GM19455 (cell line): ENCODE measurements around the gene AMBN.

Source experiments
- ATAC-seq: cut with Tn5 transposase; IDR thresholded peaks from one replicate; pipeline ENCODE4 v1.9.1; 2021; ENCODE audit not compliant: unreplicated experiment

The AMBN gene, protein sequence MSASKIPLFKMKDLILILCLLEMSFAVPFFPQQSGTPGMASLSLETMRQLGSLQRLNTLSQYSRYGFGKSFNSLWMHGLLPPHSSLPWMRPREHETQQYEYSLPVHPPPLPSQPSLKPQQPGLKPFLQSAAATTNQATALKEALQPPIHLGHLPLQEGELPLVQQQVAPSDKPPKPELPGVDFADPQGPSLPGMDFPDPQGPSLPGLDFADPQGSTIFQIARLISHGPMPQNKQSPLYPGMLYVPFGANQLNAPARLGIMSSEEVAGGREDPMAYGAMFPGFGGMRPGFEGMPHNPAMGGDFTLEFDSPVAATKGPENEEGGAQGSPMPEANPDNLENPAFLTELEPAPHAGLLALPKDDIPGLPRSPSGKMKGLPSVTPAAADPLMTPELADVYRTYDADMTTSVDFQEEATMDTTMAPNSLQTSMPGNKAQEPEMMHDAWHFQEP

DNA sequence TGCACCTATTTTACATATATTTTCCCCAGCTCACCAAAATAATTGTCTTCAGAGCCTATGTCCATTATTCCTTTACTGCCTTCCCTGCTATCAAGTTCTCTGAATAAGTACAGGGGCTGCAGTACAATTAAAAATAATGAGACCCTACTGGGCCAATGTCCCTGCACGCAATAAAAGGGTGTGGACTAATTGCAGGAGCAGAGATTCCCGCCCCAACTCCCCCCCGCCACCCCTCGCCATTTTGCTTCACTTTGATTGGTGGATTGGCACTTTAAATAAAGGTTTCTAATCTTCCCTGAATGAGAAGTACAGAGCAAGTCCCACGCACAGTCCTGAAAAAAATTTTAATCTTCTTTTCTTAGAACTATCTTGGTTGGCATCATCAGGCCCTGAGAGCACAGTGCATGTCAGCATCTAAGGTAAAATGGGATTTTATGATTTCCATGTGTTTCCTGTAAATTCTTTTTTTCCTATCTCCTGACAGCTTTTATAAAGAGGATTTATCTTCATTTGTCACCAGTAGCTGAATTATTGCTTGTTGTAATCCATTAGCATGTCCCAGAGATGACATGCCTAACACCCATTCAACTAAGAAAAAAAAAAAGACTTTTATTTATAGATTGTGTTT is at the start of gene AMBN:
Gene AMBN, plus strand, starts transcription at position 302 of the 628 bp plus-strand sequence. Its CDS starts 103 bp downstream, at position 405.
- ATAC-seq, result no peak

- peak; percentile 54 for ATAC-seq
Observed at GRCh38 chr4:70544279-70544868, 47.7 kb upstream of the AMBN start.

DNA sequence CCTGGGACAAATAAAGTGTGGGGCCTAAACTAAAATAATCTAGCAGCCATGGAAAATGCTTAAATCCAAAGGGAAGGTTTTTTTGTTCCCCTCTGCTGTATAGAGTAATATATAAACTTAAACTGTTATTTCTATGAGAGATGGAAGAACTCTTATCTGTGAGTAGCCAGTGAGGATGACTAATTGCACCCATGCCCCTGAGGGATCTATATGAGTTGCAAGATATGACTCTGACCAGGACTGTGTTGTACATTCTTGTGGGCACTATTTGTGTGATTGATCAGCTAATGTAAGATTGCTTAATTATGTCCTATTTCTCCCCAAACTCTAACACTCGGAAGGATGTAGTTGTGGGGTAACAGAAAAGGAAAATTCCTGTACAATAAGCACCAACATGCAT is 35.2 kb upstream of the AMBN start:
- ATAC-seq, result no peak

DNA sequence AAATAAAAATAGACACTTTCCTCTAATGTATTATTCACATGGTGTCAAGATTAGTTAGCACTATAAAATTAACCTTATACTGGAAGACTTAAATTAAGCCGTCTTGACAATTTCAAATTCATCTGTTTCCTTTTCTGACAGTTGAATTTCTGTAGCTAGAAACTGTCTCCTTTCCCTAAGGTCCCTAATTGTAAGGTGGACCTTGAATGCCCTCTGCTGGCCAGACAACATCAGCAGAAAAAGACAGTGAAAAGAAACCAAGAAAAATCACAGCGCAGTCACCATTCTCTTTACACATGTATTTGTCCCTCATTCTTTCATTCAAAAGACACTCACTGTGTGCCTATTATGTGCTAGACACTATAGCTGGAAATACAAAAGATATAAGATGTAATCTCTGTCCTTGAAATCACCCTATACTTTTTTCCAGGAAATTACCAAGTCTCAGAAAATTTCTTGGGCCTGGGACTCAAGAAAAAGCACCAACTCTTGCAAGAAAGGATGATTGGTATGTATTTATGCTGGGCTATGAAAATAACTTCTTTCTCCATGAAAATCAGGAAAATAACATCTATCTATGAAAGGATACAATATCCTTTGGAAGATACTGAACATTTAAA is 32.7 kb upstream of the AMBN start:
- ATAC-seq, result peak; percentile 69

DNA sequence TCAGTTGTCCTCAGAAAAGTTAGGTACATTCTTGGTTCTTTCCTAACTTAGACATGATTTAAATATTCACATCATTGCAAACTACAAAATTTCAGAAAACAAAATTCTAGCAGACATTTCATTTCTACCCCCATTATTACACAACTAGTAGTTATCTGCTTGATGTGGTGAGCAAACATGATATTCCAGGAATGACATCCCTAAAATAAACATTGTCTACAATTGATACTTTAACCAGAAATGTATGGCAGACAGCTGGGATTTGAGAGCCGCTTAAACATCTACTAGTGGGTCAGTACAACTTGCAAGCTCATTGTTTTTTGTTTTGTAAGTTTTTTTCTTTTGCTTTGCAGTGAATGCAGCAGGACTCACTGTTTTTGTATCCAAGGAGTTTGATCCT is 32.1 kb upstream of the AMBN start:
- no peak for ATAC-seq

DNA sequence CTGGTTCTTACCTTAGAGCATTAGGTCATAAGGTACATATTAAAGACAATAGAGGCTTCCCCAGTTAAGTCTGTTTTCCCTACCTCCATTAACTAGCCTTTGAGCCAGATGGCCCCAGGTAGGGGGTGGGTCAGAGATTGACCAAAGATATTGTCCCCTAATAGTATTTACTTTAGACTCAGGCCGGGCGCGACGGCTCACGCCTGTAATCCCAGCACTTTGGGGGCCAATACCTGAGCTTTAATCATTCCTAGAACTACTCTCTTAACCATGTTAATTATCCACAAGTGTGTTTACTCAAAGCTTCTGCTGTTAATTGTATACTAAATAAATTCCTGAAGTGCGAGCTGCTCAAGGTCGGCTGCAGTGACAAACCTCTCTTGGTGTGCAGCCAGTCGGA is 28.0 kb upstream of the AMBN start:
- no peak for ATAC-seq

- ATAC-seq, result no peak
Observed at GRCh38 chr4:70570796-70571195, 21.3 kb upstream of the AMBN start.

- no peak for ATAC-seq
Observed at GRCh38 chr4:70571772-70572171, 20.3 kb upstream of the AMBN start.

GRCh38 chr4:70575964-70576363 is 16.1 kb upstream of the AMBN start:
- ATAC-seq, result no peak

DNA sequence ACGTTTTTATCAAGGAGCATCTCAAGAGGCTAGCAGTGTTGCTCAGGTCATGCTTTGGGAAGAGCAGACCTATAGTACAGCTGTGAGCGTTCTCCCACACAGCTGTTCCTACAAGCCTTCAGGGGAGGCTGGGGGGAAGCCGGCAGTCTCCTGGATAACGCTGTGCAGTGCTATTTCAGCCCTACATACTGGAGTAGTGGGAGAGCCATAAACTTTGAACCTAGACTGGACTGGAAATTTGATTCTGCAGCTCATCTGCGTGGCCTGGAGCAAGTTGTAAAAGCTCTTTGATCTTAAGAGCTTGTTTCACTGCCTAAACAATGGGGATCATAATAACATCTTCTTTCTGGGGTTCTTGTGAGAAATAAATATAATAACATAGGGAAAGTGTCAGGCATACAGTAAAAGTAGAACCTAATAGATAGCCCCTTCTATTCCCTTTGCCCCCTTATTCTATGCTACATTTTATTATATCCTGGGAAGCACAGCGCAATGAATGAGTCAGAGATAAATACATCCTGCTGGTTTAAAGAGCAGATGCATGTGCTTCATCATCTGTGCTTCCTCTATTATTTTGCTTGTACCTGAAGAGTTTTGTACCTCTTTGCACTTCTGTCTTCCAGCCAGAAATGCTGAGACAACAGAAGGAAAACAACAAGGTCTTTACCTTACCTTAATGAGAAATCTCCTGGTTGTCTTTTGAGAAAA is 14.7 kb upstream of the AMBN start:
- ATAC-seq, result no peak

GRCh38 chr4:70581980-70582379 is 10.1 kb upstream of the AMBN start:
- ATAC-seq, result no peak

GRCh38 chr4:70583952-70584834 is 7.9 kb upstream of the AMBN start:
- no peak for ATAC-seq

GRCh38 chr4:70586841-70587240 is 5.2 kb upstream of the AMBN start:
- no peak for ATAC-seq

- peak; percentile 84 for ATAC-seq
Observed at GRCh38 chr4:70589785-70590184, 2.3 kb upstream of the AMBN start.

DNA sequence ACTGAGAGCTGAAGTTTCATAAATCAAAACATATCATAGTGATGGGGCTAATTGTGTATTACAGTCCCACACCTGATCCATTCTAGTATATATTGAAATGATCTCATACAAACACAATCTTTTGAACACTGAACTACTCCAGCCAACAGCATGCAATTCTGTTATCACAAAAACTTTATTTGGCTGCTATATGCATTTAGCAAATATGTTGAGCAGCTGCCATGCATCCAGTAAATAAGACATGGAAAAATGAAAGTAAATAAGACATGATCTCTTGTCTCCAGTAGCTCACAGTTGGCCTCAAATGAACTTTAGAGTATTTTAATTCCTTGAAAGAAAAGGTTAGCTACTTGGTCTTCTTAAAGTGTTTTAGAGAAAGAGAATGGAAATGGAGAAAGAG is 2.1 kb downstream of the AMBN start:
- no peak for ATAC-seq

DNA sequence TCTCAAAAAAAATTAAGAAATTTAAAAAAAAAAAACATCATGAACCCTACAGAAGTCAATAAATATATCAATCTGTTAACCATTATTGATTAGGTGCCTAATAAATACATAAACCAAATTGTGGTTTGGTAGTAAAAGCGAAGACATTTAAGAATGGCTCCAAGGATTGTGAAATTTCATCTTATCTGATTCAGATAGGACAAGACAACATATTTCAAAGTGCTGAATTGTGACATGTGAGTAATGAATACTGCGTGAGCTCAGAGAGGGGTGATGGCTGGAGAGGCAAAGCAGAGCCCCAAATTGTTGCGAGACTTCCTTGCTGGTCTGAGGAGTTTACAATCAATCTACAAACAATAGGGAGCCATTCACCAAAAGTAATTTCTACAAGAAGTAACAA is 8.2 kb downstream of the AMBN start:
- ATAC-seq, result no peak

- no peak for ATAC-seq
Observed at GRCh38 chr4:70600977-70601376, 8.9 kb downstream of the AMBN start.

DNA sequence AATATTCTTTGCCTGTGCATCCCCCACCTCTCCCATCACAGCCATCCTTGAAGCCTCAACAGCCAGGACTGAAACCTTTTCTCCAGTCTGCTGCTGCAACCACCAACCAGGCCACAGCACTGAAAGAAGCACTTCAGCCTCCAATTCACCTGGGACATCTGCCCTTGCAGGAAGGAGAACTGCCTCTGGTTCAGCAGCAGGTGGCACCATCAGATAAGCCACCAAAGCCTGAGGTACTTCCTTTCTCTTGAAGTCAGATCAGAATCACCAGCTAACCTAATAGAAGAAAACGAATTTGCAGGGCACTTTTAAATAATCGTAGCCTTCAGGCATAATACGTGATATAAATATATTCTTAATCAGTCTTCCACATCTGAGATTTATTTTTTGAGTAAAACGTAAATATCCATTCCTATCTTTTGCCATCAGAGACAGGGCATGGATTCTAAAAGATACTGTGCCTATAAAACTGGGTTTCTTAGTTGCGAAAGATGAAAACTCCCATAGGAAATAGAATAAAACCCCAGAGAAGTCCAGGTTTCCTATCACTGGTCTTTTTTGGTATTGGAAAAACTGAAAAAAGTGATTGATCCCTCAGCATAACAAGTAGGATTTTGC is 9.5 kb downstream of the AMBN start:
- ATAC-seq, result peak; percentile 96

DNA sequence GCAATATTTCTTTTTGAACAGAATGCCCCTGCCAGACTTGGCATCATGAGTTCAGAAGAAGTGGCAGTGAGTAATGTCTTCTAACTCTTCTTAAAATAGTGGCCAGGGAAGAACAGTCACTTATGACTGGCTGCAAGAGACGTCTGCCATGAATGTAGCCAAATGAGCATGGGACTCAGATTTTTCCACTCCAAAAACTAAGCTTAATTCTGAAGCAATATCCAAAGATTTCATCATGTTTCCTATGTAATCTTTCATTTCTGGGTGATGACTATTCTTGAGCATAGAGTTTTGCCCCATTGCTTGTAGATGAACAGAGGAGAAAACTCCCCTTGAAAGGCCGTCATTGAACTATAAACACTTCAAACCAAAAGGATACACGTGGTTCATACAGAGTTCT is 11.8 kb downstream of the AMBN start:
- no peak for ATAC-seq

GRCh38 chr4:70606459-70606858 is 14.4 kb downstream of the AMBN start:
- ATAC-seq, result no peak
